Anterior cingulate cortex (tissue), 58 donors: ENCODE measurements around the gene RNF31.
A peak's percentile ranks its signal among the peaks of the same experiment; 100 is the strongest.

Source experiments
- DNase-seq, 58 donors: peaks; one replicate each; lab custom pipeline; 2025; lab: John Stamatoyannopoulos, UW

The RNF31 gene

GRCh38 chr14:24136684-24137528 is 10.4 kb upstream of the RNF31 start:
- no peak for DNase-seq

GRCh38 chr14:24137529-24138395 is 9.5 kb upstream of the RNF31 start:
- DNase-seq: no peak

- no peak for DNase-seq
These were observed 8.7 kb upstream of the RNF31 start for GRCh38 chr14:24138396-24139271.

GRCh38 chr14:24139272-24139934 is 7.9 kb upstream of the RNF31 start:
- DNase-seq: no peak

GRCh38 chr14:24141097-24141880 is 6.0 kb upstream of the RNF31 start, which contains the start of gene EMC9:
EMC9 (minus strand) TSS chr14:24141591; CDS start chr14:24141304, 287 bp downstream.
- peak; percentile 85 to 100 (median 99) for DNase-seq

- no peak for DNase-seq
These were observed 3.8 kb upstream of the RNF31 start for GRCh38 chr14:24143511-24143910.

GRCh38 chr14:24144451-24144850 is 2.8 kb upstream of the RNF31 start:
- no peak for DNase-seq

- no peak for DNase-seq
These were observed 2.1 kb upstream of the RNF31 start for GRCh38 chr14:24145219-24145618.

- DNase-seq: no peak
These were observed 1.4 kb upstream of the RNF31 start for GRCh38 chr14:24145690-24146452.

- DNase-seq: peak in 57 of 58 donors; percentile 57 to 91 (median 83)
These were observed 783 bp upstream of the RNF31 start, which contains the start of gene PSME2 for GRCh38 chr14:24146453-24146977. PSME2 (minus strand) TSS chr14:24146610; CDS start chr14:24146581, 29 bp downstream.

GRCh38 chr14:24147761-24148428 is 597 bp downstream of the RNF31 start:
- DNase-seq: peak in 2 of 58 donors; percentile 44 to 53

GRCh38 chr14:24149302-24149969 is 2.1 kb downstream of the RNF31 start:
- no peak for DNase-seq

GRCh38 chr14:24150061-24150460 is 2.8 kb downstream of the RNF31 start:
- no peak for DNase-seq

- DNase-seq: no peak
These were observed 3.3 kb downstream of the RNF31 start for GRCh38 chr14:24150567-24150966.

- DNase-seq: no peak
These were observed 3.7 kb downstream of the RNF31 start for GRCh38 chr14:24150993-24151392.

GRCh38 chr14:24151404-24152080 is 4.2 kb downstream of the RNF31 start:
- DNase-seq: no peak
